ENCODE results near the gene NPPC. TPM values are rescaled to one million over a fixed set of nuclear protein-coding genes. Genes with fewer than 3 reads are reported as not detected.
A peak's percentile ranks its signal among the peaks of the same experiment; 100 is the strongest.

Gene NPPC
- total RNA-seq, 1 experiment from 2014 or later = 0.98 TPM

DNA sequence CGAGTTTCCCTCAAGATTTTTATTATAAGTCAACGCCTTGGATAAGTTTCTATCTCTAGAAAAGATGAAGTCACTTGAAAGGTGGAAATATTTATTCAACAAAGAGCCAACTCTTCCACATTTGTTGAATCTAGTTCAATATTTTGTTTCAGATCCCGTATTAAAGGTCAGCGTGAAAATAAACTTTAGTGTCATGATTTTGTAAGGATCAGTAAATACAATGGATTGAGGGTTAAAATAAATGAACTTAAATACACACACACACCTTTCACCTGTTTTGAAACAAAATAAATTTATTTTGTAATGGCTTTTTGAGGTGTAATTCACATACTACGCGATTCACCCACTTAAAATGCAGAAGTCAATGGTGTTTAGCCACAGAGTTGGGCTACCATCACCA, 16.0 kb upstream of the NPPC start:
- ATAC-seq = no peak
- no peaks in the 10 kb centered on the region for H3K36me3 Mint-ChIP-seq
- no peak for DNase-seq (ENCODE audit: low spot score)
- no peak overlapping the region for H3K4me3 Mint-ChIP-seq
- H3K27ac Mint-ChIP-seq = no peak overlapping the region
- POLR2A ChIA-PET = no interaction called here
- CTCF ChIA-PET = interaction anchor here (1.9 to 2.0 kb wide), 2 partner anchors 12 to 17 kb away, joined by 10 read pairs; no protein-coding TSS in a partner anchor
- no peaks in the 10 kb centered on the region for H3K4me1 Mint-ChIP-seq
- H3K9me3 Mint-ChIP-seq = no peaks in the 10 kb centered on the region
- no peaks in the 10 kb centered on the region for H3K27me3 Mint-ChIP-seq (ENCODE audit: low read depth)
- no peak for TF ChIP-seq MXD4 (CRISPR knock-in tag; IDR thresholded peaks at IDR 0.05; ENCODE audit: borderline replicate concordance)
- TF ChIP-seq, protein P1, sequence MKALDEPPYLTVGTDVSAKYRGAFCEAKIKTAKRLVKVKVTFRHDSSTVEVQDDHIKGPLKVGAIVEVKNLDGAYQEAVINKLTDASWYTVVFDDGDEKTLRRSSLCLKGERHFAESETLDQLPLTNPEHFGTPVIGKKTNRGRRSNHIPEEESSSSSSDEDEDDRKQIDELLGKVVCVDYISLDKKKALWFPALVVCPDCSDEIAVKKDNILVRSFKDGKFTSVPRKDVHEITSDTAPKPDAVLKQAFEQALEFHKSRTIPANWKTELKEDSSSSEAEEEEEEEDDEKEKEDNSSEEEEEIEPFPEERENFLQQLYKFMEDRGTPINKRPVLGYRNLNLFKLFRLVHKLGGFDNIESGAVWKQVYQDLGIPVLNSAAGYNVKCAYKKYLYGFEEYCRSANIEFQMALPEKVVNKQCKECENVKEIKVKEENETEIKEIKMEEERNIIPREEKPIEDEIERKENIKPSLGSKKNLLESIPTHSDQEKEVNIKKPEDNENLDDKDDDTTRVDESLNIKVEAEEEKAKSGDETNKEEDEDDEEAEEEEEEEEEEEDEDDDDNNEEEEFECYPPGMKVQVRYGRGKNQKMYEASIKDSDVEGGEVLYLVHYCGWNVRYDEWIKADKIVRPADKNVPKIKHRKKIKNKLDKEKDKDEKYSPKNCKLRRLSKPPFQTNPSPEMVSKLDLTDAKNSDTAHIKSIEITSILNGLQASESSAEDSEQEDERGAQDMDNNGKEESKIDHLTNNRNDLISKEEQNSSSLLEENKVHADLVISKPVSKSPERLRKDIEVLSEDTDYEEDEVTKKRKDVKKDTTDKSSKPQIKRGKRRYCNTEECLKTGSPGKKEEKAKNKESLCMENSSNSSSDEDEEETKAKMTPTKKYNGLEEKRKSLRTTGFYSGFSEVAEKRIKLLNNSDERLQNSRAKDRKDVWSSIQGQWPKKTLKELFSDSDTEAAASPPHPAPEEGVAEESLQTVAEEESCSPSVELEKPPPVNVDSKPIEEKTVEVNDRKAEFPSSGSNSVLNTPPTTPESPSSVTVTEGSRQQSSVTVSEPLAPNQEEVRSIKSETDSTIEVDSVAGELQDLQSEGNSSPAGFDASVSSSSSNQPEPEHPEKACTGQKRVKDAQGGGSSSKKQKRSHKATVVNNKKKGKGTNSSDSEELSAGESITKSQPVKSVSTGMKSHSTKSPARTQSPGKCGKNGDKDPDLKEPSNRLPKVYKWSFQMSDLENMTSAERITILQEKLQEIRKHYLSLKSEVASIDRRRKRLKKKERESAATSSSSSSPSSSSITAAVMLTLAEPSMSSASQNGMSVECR (CRISPR knock-in tag; IDR thresholded peaks at IDR 0.05; ENCODE audit: borderline replicate concordance) = no peak
- TF ChIP-seq, protein P2, sequence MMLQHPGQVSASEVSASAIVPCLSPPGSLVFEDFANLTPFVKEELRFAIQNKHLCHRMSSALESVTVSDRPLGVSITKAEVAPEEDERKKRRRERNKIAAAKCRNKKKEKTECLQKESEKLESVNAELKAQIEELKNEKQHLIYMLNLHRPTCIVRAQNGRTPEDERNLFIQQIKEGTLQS (CRISPR knock-in tag; conservative IDR thresholded peaks at IDR 0.05) = no peak
- no peak for TF ChIP-seq NR1H2 (CRISPR knock-in tag; IDR thresholded peaks at IDR 0.05)

DNA sequence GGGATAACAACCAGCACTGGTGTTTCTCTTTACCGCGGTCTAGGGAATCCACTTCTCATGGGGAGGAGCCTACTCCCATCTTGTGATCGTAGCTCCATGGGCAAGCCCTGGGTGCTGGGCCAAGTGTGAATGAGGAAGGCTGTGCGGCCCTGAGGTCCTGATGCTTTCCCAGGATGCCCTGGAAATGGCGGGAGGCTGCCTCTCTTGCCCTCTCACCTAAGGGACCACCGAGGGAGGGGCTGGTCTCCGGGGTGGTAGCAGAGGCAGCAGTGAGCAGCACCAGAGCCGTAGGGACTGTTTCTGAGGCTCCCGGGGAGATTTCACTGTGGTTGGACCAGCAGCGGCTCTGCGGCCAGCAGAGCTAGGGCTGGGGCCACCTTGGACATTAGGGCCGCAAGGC, 15.5 kb upstream of the NPPC start:
- no peak for TF ChIP-seq ZNF263 (CRISPR knock-in tag; IDR thresholded peaks at IDR 0.05; ENCODE audit: low read depth)
- no peak for ATAC-seq
- no peaks in the 10 kb centered on the region for H3K27me3 Mint-ChIP-seq (ENCODE audit: low read depth)
- POLR2A ChIA-PET = no interaction called here
- H3K36me3 Mint-ChIP-seq = no peaks in the 10 kb centered on the region
- H3K27ac Mint-ChIP-seq = no peak overlapping the region
- H3K4me1 Mint-ChIP-seq = no peaks in the 10 kb centered on the region
- no peaks in the 10 kb centered on the region for H3K9me3 Mint-ChIP-seq
- CTCF ChIA-PET = interaction anchor here (0.8 to 2.0 kb wide), 3 partner anchors 12 to 17 kb away, joined by 4 to 10 read pairs (median 10); partner anchors contain the start of gene NPPC
- no peak overlapping the region for H3K4me3 Mint-ChIP-seq
- no peak for DNase-seq (ENCODE audit: low spot score)

DNA sequence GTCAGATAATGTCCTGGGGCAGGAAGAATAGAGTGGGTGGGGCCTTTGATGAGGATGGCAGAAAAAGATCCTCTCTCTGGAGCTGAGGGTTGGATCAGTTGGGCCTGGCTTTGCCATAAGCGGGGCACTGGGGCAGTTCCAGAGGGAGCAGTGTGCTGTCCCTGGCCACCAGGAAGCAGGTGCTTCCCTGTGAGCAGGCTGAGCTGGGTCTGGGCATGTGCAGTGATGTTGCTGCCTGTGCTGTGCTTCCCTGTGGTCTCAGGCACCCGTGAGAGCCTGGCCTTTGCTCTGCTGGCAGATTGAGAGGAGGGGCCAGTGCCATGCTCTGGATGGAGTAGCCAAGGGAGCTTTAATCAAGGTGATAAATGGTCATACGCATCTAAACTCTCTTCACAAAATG, 14.6 kb upstream of the NPPC start:
- Mint-ChIP-seq H3K36me3 (no peaks in the 10 kb centered on the region), H3K9me3 (no peaks in the 10 kb centered on the region), H3K27ac (no peak overlapping the region), H3K4me3 (no peak overlapping the region), H3K4me1 (no peaks in the 10 kb centered on the region), H3K27me3 (ENCODE audit: low read depth) (no peaks in the 10 kb centered on the region)
- POLR2A ChIA-PET = no interaction called here
- ATAC-seq (peak; percentile 46; the same call in 1 of the 2 replicates), DNase-seq (ENCODE audit: low spot score) (no peak)
- CTCF ChIA-PET = interaction anchor here (1.3 to 2.0 kb wide), 3 partner anchors 11 to 40 kb away, joined by 4 to 10 read pairs (median 10); no protein-coding TSS in a partner anchor
- TF ChIP-seq, protein P1 (CRISPR knock-in tag; IDR thresholded peaks at IDR 0.05; ENCODE audit: borderline replicate concordance) = no peak
- TF ChIP-seq, protein P3, sequence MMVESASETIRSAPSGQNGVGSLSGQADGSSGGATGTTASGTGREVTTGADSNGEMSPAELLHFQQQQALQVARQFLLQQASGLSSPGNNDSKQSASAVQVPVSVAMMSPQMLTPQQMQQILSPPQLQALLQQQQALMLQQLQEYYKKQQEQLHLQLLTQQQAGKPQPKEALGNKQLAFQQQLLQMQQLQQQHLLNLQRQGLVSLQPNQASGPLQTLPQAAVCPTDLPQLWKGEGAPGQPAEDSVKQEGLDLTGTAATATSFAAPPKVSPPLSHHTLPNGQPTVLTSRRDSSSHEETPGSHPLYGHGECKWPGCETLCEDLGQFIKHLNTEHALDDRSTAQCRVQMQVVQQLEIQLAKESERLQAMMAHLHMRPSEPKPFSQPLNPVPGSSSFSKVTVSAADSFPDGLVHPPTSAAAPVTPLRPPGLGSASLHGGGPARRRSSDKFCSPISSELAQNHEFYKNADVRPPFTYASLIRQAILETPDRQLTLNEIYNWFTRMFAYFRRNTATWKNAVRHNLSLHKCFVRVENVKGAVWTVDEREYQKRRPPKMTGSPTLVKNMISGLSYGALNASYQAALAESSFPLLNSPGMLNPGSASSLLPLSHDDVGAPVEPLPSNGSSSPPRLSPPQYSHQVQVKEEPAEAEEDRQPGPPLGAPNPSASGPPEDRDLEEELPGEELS (CRISPR knock-in tag; IDR thresholded peaks at IDR 0.05) = no peak
- TF ChIP-seq NR1H2 (CRISPR knock-in tag; IDR thresholded peaks at IDR 0.05) (no peak), ATF1 (CRISPR knock-in tag; IDR thresholded peaks at IDR 0.05) (no peak), ZNF317 (CRISPR knock-in tag; IDR thresholded peaks at IDR 0.05; ENCODE audit: borderline replicate concordance, low read depth) (no peak), FOXK1 (CRISPR knock-in tag; IDR thresholded peaks at IDR 0.05) (no peak), ZNF423 (CRISPR knock-in tag; IDR thresholded peaks at IDR 0.05) (no peak)
- TF ChIP-seq, protein P4, sequence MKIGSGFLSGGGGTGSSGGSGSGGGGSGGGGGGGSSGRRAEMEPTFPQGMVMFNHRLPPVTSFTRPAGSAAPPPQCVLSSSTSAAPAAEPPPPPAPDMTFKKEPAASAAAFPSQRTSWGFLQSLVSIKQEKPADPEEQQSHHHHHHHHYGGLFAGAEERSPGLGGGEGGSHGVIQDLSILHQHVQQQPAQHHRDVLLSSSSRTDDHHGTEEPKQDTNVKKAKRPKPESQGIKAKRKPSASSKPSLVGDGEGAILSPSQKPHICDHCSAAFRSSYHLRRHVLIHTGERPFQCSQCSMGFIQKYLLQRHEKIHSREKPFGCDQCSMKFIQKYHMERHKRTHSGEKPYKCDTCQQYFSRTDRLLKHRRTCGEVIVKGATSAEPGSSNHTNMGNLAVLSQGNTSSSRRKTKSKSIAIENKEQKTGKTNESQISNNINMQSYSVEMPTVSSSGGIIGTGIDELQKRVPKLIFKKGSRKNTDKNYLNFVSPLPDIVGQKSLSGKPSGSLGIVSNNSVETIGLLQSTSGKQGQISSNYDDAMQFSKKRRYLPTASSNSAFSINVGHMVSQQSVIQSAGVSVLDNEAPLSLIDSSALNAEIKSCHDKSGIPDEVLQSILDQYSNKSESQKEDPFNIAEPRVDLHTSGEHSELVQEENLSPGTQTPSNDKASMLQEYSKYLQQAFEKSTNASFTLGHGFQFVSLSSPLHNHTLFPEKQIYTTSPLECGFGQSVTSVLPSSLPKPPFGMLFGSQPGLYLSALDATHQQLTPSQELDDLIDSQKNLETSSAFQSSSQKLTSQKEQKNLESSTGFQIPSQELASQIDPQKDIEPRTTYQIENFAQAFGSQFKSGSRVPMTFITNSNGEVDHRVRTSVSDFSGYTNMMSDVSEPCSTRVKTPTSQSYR (CRISPR knock-in tag; IDR thresholded peaks at IDR 0.05) = no peak
- TF ChIP-seq, protein P5, sequence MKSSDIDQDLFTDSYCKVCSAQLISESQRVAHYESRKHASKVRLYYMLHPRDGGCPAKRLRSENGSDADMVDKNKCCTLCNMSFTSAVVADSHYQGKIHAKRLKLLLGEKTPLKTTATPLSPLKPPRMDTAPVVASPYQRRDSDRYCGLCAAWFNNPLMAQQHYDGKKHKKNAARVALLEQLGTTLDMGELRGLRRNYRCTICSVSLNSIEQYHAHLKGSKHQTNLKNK (CRISPR knock-in tag; IDR thresholded peaks at IDR 0.05) = no peak
- TF ChIP-seq, protein P6, sequence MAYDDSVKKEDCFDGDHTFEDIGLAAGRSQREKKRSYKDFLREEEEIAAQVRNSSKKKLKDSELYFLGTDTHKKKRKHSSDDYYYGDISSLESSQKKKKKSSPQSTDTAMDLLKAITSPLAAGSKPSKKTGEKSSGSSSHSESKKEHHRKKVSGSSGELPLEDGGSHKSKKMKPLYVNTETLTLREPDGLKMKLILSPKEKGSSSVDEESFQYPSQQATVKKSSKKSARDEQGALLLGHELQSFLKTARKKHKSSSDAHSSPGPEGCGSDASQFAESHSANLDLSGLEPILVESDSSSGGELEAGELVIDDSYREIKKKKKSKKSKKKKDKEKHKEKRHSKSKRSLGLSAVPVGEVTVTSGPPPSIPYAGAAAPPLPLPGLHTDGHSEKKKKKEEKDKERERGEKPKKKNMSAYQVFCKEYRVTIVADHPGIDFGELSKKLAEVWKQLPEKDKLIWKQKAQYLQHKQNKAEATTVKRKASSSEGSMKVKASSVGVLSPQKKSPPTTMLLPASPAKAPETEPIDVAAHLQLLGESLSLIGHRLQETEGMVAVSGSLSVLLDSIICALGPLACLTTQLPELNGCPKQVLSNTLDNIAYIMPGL (CRISPR knock-in tag; IDR thresholded peaks at IDR 0.05) = no peak
